ACC112 (cell line): Measurements from ENCODE around the gene IMMT.

Experiments used
- H2AFZ ChIP-seq: fragments of 200-600 bp; sonication (generic); one replicate; pipeline ENCODE4 v1.6.0; 2017; ENCODE audit warnings: antibody characterized with exemption, low read length; ENCODE audit not compliant: unreplicated experiment
- H3K27ac ChIP-seq: fragments of 200-600 bp; sonication (generic); 2 replicates; pipeline ENCODE4 v1.5.1; 2014; ENCODE audit warnings: low read depth, mild to moderate bottlenecking, antibody characterized with exemption, low read length, moderate library complexity
- H3K27me3 ChIP-seq: fragments of 200-600 bp; sonication (generic); 2 replicates; pipeline ENCODE4 v1.6.1; 2014; ENCODE audit warnings: mild to moderate bottlenecking, antibody characterized with exemption, low read length, moderate library complexity, mixed read lengths; ENCODE audit not compliant: insufficient read depth
- H3K36me3 ChIP-seq: fragments of 200-600 bp; sonication (generic); 2 replicates; pipeline ENCODE4 v1.6.1; 2016; ENCODE audit warnings: mild to moderate bottlenecking, antibody characterized with exemption, low read length, moderate library complexity, mixed read lengths; ENCODE audit not compliant: insufficient read depth
- H3K4me1 ChIP-seq: fragments of 200-600 bp; sonication (generic); one replicate; pipeline ENCODE4 v1.6.1; 2016; ENCODE audit warnings: low read length, mixed read lengths; ENCODE audit not compliant: insufficient read depth, unreplicated experiment, control insufficient read depth
- H3K4me3 ChIP-seq: fragments of 200-600 bp; sonication (generic); 2 replicates; pipeline ENCODE4 v1.5.1; 2014; ENCODE audit warnings: mild to moderate bottlenecking, low read depth, low read length
- H3K79me2 ChIP-seq: fragments of 200-600 bp; sonication (generic); one replicate; pipeline ENCODE4 v1.6.0; 2016; ENCODE audit warnings: low read length; ENCODE audit not compliant: control insufficient read depth, unreplicated experiment, insufficient read depth

Gene IMMT

DNA sequence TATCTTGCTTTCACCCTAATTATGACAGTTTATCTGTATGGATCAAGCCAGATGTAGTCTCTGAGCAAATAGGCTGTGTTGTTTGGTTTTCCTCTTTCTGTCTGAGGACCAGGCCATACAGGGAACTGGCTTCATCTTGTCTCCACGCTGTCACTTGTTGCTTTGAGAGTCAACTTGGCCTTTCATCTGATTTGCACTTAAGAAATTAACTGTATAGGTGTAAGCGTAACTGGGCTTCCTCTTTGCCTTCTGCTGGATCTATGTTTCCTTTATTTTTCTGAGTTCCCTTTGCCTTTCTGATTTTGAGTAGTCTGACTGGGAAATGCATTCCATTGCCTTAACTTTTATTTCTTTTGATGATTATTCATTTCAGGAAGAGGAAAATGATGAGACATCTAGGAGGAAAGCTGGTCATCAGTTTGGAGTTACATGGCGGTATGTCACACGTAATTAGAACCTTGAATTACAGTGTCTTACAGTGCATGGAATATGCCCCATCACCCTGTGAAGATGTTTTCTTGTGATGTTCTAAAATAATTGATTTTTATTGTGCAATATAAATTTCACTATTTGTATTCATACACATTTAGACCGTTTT is 71.8 kb downstream of the IMMT start:
- Histone ChIP-seq H3K79me2 (no peaks in the 10 kb centered on the region), H3K4me3 (no peak overlapping the region), H3K27me3 (no peaks in the 10 kb centered on the region), H3K27ac (no peak overlapping the region), H3K36me3 (peaks cover 59% of the 10 kb centered on the region), H2AFZ (no peak overlapping the region), H3K4me1 (no peaks in the 10 kb centered on the region)

DNA sequence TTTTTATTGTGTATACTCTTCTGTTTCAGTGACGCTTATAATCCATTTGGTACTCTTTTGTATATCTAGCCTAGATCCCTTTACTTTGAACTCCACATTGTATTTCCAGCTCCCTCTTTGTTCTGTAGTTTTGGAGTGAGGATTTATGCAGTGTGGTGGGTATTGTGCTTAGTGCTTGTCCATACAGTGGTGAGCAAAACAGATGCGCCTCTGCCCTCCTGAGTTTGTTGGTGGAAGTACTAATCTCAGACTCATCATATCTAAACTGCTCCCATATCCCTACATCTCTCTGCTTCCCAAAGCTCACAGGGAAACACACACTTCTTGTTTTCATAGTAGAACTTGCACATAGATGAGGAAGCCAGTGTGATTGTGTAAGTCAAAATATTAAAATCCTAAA is 77.1 kb downstream of the IMMT start:
- Histone ChIP-seq H2AFZ (no peak overlapping the region), H3K27me3 (no peaks in the 10 kb centered on the region), H3K4me3 (no peak overlapping the region), H3K4me1 (peaks cover 3% of the 10 kb centered on the region), H3K36me3 (peaks cover 40% of the 10 kb centered on the region), H3K79me2 (peaks cover 18% of the 10 kb centered on the region), H3K27ac (no peak overlapping the region)

DNA sequence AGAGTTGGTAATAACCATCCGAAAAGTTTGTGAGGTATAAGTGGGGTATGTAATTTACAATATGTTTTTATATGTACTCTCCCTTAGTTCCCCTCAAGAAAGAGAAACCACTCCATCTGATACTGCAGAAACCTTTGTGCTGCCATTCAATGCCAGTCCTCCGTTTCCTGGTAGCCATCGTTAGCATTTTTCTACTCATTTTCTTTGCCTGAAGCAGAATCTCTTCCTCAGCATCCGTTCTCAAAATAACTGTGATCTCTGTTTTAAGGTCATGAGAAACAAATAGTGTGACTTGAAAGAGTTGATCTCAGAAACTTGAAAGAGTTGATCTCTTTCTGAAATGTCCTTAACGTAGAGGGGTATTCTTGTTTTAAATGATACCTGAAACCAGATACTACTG is 88.2 kb downstream of the IMMT start:
- H3K4me1 ChIP-seq, result peaks cover 25% of the 10 kb centered on the region
- H3K27me3 ChIP-seq, result no peaks in the 10 kb centered on the region
- H3K4me3 ChIP-seq, result peak overlapping the region; percentile 100
- peak overlapping the region; percentile 100 for H2AFZ ChIP-seq
- peaks cover 85% of the 10 kb centered on the region for H3K79me2 ChIP-seq
- H3K27ac ChIP-seq, result peak overlapping the region; percentile 76; the same call in 1 of the 2 replicates
- peaks cover 36% of the 10 kb centered on the region for H3K36me3 ChIP-seq

DNA sequence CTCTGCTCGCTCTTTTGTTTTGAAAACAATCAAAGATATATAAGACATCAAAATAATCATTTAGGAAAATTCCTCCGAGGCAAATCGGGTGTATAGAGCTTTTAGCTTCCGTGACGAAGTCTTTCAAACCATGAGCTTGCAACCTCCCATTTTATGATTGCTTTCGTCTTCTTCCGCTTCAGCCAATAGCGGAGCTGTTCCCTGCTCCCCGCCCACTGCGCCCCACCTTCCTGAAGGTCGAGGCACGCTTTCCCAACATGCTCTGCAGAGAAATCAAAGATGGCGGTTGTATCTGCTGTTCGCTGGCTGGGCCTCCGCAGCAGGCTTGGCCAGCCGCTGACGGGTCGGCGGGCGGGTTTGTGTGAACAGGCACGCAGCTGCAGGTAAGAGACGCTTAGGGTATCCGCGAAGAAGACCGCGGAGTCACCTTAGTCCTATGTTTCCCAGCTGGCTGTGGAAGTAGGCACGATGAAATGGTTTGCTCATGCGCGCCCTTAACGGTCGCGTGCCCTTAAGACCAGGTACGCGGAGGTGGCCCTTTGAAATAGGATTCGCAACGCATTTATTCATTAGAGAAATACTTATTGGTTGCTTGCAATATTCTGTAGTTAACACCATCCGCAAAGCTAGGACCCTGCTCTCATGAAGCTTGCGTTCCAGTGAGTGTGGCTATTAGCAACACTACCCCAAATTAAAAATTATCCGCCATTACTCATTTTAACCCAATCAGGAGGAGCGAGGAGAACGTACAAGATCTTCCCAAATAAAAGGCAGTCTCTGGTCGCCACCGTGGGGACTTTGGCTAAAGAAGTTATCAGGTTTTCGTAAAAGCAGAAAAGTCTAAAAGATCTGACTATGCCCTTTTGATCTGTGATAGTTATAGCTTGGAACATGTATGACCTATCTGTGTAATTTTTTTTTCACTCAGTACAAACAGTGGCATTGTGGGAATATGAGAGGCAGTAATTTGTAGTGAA is 89.0 kb downstream of the IMMT start, which contains the start of gene PTCD3:
Gene PTCD3, plus strand, starts transcription at position 267 of the 977 bp plus-strand sequence. Its CDS starts 13 bp downstream, at position 280.
- Histone ChIP-seq H3K36me3 (peaks cover 41% of the 10 kb centered on the region), H3K4me3 (peak within 1 kb of the TSS; percentile 100), H3K79me2 (peaks cover 88% of the 10 kb centered on the region), H3K27ac (peak within 1 kb of the TSS; percentile 76), H3K4me1 (peaks cover 25% of the 10 kb centered on the region), H3K27me3 (no peaks in the 10 kb centered on the region), H2AFZ (peak within 1 kb of the TSS; percentile 100)

DNA sequence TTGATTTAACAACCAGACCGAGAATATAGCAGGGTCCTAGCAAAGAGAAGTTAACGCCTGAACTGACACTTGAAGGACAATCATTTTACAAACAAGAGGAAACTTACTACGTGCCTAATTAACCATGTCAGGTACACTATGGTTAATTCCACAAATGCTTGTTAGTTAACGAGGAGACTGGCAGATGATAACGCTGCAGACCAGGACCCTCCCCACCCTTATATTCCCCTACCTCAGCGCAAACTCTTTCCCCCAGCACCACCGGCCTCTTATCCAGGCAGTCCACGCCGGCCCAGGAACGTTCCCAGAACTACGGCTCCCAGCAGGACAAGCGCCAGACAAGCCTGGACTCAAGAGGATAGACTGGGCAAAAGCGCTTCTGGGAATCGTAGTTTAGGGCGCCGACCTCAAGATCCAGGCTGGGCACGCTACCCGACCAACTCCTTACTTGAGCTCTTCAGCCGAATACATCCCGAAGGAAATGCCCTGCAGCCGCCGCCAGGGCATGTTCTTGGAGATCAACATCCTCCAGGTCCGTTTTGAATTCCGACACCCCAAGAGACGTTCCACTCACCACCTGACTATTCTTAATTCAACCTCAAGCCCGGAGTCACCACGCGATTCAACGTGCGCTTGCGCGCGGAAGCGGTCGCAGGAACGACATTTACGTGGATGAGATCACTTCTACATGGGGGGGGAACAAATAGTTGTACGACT is 89.9 kb downstream of the IMMT start, which contains the start of gene POLR1A:
Gene POLR1A, minus strand, starts transcription at position 635 of the 717 bp plus-strand sequence. Its CDS starts 110 bp downstream, at position 525.
- H3K36me3 ChIP-seq, result peaks cover 34% of the 10 kb centered on the region
- peaks cover 25% of the 10 kb centered on the region for H3K4me1 ChIP-seq
- peaks cover 89% of the 10 kb centered on the region for H3K79me2 ChIP-seq
- no peaks in the 10 kb centered on the region for H3K27me3 ChIP-seq
- peak within 1 kb of the TSS; percentile 76 for H3K27ac ChIP-seq
- peak within 1 kb of the TSS; percentile 100 for H3K4me3 ChIP-seq
- H2AFZ ChIP-seq, result peak within 1 kb of the TSS; percentile 100

DNA sequence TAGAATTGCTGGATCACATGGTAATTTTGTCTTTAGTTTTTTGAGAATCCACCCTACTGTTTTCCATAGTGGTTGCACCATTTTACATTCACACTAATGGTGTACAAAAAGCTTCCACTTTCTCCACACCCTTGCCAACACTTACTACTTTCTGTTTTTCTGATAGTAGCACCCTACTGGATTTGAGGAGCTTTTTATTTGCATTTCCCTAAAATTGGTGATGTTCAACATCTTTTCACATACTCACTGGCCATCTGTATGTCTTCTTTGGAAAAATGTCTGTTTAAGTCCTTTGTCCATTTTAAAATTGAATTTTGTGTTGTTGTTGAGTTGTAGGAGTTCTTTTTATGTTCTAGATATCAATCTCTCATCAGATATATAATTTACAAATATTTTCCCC is 93.1 kb downstream of the IMMT start:
- H3K4me3 ChIP-seq, result no peak overlapping the region
- H3K79me2 ChIP-seq, result peaks cover 66% of the 10 kb centered on the region
- no peak overlapping the region for H2AFZ ChIP-seq
- peaks cover 15% of the 10 kb centered on the region for H3K4me1 ChIP-seq
- no peak overlapping the region for H3K27ac ChIP-seq
- H3K36me3 ChIP-seq, result peaks cover 37% of the 10 kb centered on the region
- H3K27me3 ChIP-seq, result no peaks in the 10 kb centered on the region

DNA sequence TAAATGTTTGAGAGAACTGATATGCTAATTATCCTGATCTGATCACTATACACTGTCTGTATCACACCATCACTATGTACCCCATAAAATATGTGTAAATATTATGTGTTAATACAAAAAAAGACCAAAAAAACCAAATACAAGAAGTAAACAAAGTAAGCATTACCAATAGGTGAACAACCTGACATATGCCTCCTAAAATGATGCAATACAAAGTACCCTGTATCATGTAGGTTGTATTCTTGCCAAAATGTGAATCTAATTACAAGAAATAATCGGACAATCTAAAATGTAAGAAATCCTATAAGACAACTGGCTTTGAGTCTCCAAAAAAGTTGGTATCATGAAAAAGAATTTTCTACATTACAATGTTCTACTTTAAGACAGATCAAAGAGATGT is 97.3 kb downstream of the IMMT start:
- Histone ChIP-seq H3K27me3 (no peaks in the 10 kb centered on the region), H3K4me3 (no peak overlapping the region), H3K4me1 (peaks cover 7% of the 10 kb centered on the region), H3K36me3 (peaks cover 47% of the 10 kb centered on the region), H3K27ac (no peak overlapping the region), H2AFZ (no peak overlapping the region), H3K79me2 (peaks cover 42% of the 10 kb centered on the region)

DNA sequence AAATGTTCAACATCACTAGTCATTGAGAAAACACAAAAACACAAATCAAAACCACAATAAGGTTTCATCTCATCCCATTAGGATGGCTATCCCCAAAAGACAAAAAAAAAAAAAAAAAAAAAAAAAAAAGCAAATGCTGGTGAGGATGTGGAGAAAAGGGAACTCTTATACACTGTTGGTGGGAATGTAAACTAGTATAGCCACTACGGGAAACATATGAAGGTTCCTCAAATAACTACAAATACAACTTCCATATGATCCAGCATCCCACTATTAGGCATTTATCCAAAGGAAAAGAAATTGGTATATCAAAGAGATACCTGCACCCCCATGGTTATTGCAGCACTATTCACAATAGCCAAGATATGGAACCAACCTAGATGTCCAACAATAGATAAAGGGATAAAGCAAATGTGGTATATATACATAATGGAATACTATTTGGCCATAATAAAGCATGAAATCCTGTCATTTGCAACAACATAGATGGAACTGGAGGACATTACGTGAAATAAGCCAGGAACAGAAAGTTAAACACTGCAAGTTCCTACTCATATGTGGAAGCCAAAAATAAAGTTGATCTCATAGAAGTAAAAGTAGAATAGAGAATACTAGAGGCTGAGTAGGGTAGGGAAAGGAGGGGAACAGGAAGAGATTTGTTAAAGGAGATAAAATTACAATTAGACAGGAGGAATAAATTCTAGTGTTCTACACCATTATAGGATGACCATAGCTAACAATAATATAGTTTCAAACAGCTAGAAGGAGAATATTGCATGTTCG is 98.0 kb downstream of the IMMT start:
- H3K36me3 ChIP-seq, result peaks cover 41% of the 10 kb centered on the region
- H3K27ac ChIP-seq, result peak overlapping the region; percentile 30; the same call in 1 of the 2 replicates
- H2AFZ ChIP-seq, result no peak overlapping the region
- no peaks in the 10 kb centered on the region for H3K27me3 ChIP-seq
- peaks cover 7% of the 10 kb centered on the region for H3K4me1 ChIP-seq
- H3K79me2 ChIP-seq, result peaks cover 36% of the 10 kb centered on the region
- H3K4me3 ChIP-seq, result no peak overlapping the region

DNA sequence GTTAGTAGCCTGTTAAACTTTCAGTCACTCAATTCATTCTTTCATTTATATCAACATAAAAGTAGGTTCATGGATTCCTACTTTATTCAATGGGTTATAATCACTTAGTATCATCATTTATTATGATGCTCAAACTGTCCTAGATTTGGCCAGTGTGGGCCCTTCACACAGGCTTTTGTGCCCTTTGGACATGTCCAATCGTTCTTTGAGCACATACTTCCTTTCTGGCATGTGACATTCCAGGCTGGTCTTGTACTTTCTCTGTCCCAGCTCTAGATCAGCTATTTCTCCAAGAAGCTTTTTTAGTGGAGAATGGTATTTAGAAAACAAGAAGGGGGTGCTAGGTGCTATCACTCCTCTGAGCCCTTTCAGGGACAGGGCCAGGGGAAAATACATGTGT is 101.0 kb downstream of the IMMT start:
- H3K27me3 ChIP-seq, result no peaks in the 10 kb centered on the region
- no peak overlapping the region for H3K4me3 ChIP-seq
- peaks cover 17% of the 10 kb centered on the region for H3K79me2 ChIP-seq
- H2AFZ ChIP-seq, result no peak overlapping the region
- no peak overlapping the region for H3K27ac ChIP-seq
- peaks cover 27% of the 10 kb centered on the region for H3K36me3 ChIP-seq
- peaks cover 7% of the 10 kb centered on the region for H3K4me1 ChIP-seq
